ENCODE data around the gene OLA1. TPM values are rescaled to one million over a fixed set of nuclear protein-coding genes. Genes with fewer than 3 reads are reported as not detected.

OLA1 gene
- total RNA-seq, 1 experiment from 2014 or later: 87.8 TPM

- in situ Hi-C loops (cut with HindIII; ENCODE audit: low pct_unique_long_range_greater_than_20kb, low sequenced_read_pairs): no loop called here
- no peak for DNase-seq (ENCODE audit: low read depth, low spot score)
These were observed 212.2 kb downstream of the OLA1 start for GRCh38 chr2:174035981-174036742.

GRCh38 chr2:174035117-174035635 is 213.2 kb downstream of the OLA1 start:
- in situ Hi-C loops (cut with HindIII; ENCODE audit: low pct_unique_long_range_greater_than_20kb, low sequenced_read_pairs): no loop called here
- no peak for DNase-seq (ENCODE audit: low read depth, low spot score)

- in situ Hi-C loops (cut with HindIII; ENCODE audit: low pct_unique_long_range_greater_than_20kb, low sequenced_read_pairs): no loop called here
- no peak for DNase-seq (ENCODE audit: low read depth, low spot score)
These were observed 215.2 kb downstream of the OLA1 start for GRCh38 chr2:174033163-174033550.

- DNase-seq (ENCODE audit: low read depth, low spot score): no peak
- in situ Hi-C loops (cut with HindIII; ENCODE audit: low pct_unique_long_range_greater_than_20kb, low sequenced_read_pairs): no loop called here
These were observed 217.1 kb downstream of the OLA1 start for GRCh38 chr2:174031226-174031625.

GRCh38 chr2:174028935-174029334 is 219.4 kb downstream of the OLA1 start:
- in situ Hi-C loops (cut with HindIII; ENCODE audit: low pct_unique_long_range_greater_than_20kb, low sequenced_read_pairs): no loop called here
- no peak for DNase-seq (ENCODE audit: low read depth, low spot score)

- in situ Hi-C loops (cut with HindIII; ENCODE audit: low pct_unique_long_range_greater_than_20kb, low sequenced_read_pairs): no loop called here
- no peak for DNase-seq (ENCODE audit: low read depth, low spot score)
These were observed 220.4 kb downstream of the OLA1 start for GRCh38 chr2:174027956-174028355.

- DNase-seq (ENCODE audit: low read depth, low spot score): no peak
- in situ Hi-C loops (cut with HindIII; ENCODE audit: low pct_unique_long_range_greater_than_20kb, low sequenced_read_pairs): no loop called here
These were observed 222.0 kb downstream of the OLA1 start for GRCh38 chr2:174026122-174026845.

- no peak for DNase-seq (ENCODE audit: low read depth, low spot score)
- in situ Hi-C loops (cut with HindIII; ENCODE audit: low pct_unique_long_range_greater_than_20kb, low sequenced_read_pairs): no loop called here
These were observed 222.8 kb downstream of the OLA1 start for GRCh38 chr2:174025271-174026121.

GRCh38 chr2:174024524-174025270 is 223.6 kb downstream of the OLA1 start:
- in situ Hi-C loops (cut with HindIII; ENCODE audit: low pct_unique_long_range_greater_than_20kb, low sequenced_read_pairs): no loop called here

GRCh38 chr2:174023591-174024523 is 224.5 kb downstream of the OLA1 start:
- in situ Hi-C loops (cut with HindIII; ENCODE audit: low pct_unique_long_range_greater_than_20kb, low sequenced_read_pairs): no loop called here
- peak; percentile 78 for DNase-seq (ENCODE audit: low read depth, low spot score)

More at GRCh38 chr2:174024524-174025270, 223.6 kb downstream of the OLA1 start:
- DNase-seq (ENCODE audit: low read depth, low spot score): no peak

Small RNAs within 50 kb of the gene (small RNA-seq; reads per million reads assigned to genes)
- gene RF00019: 0 reads per million in 2 experiments

Other genes with a start within 250 kb of the OLA1 start
- 0.11 and 0.13 TPM in 2 replicates for gene SP9, start 86.4 kb upstream of the OLA1 start, total RNA-seq (2014; rRNA removed; shearing (Covaris generic))
- 26.3 and 27.0 TPM in 2 replicates for gene SCRN3, start 147.2 kb upstream of the OLA1 start, total RNA-seq (2014; rRNA removed; shearing (Covaris generic))
- gene GPR155, start 238.5 kb upstream of the OLA1 start, total RNA-seq (2014; rRNA removed; shearing (Covaris generic)): 2.3 and 3.0 TPM in 2 replicates